ENCODE data around the gene SETD2. TPM values are rescaled to one million over a fixed set of nuclear protein-coding genes. Genes with fewer than 3 reads are reported as not detected.

SETD2 gene
- polyA plus RNA-seq, 1 of the 3 experiments (the other 2 are of a cell fraction) = 12.1 TPM

- peaks cover 17% of the 10 kb centered on the region for H3K79me2 ChIP-seq (ENCODE audit: insufficient read depth)
- WGBS (ENCODE audit: low lambda C conversion rate) = 20% methylated on average over 4 of the region's 40 CpGs
- no peaks in the 10 kb centered on the region for H3K9me3 ChIP-seq
- peak overlapping the region; percentile 97 for H3K4me2 ChIP-seq
- H2AFZ ChIP-seq (ENCODE audit: low read depth) = no peak overlapping the region
- no peaks in the 10 kb centered on the region for H3F3A ChIP-seq (replicated peaks; ENCODE audit: insufficient read depth)
- H4K20me1 ChIP-seq (ENCODE audit: insufficient read depth) = peaks cover 10% of the 10 kb centered on the region
- TF ChIP-seq FOSL2 (IDR thresholded peaks at IDR 0.05; ENCODE audit: borderline replicate concordance, low read depth) (no peak), MXI1 (IDR thresholded peaks at IDR 0.05; ENCODE audit: low read depth, low read length) (peak; percentile 51; the same call in 1 of the 2 replicates)
- peak overlapping the region; percentile 65 to 78 for H3K4me3 ChIP-seq (ENCODE audit: low read depth in 2 of 2, low read length in 1 of 2)
- CTCF ChIA-PET = interaction anchor here (0.9 to 6.8 kb wide), 10 partner anchors 19 to 400 kb away, joined by 3 to 29 read pairs (median 3); partner anchors contain the start of genes MYL3 and PTPN23
- peak overlapping the region in 1 of 2 experiments; percentile 13; a peak in 1 of 4 replicates for H3K27ac ChIP-seq (ENCODE audit: low read depth in 2 of 2, low read length in 1 of 2)
- H3K9ac ChIP-seq = peak overlapping the region; percentile 65
- peaks cover 3 to 19% of the 10 kb centered on the region in 2 experiments; a peak in 1 of 4 replicates for H3K4me1 ChIP-seq (ENCODE audit: control insufficient read depth in 1 of 2, insufficient read depth in 2 of 2, low read depth in 1 of 2, low read length in 1 of 2)
- no peak for DNase-seq
- no peaks in the 10 kb centered on the region for H3K36me3 ChIP-seq (replicated peaks in 1 of 2; ENCODE audit: control insufficient read depth in 1 of 2, insufficient read depth in 2 of 2, low read length in 1 of 2)
- H3K27me3 ChIP-seq (ENCODE audit: insufficient read depth) = no peaks in the 10 kb centered on the region
- no peaks in the 10 kb centered on the region for H3K9me2 ChIP-seq
- POLR2A ChIA-PET = interaction anchor here (0.6 to 1.6 kb wide), 6 partner anchors 10 to 151 kb away, joined by 3 to 6 read pairs (median 4); no protein-coding TSS in a partner anchor
Measured at GRCh38 chr3:46979958-46980497, 183.9 kb downstream of the SETD2 start.

GRCh38 chr3:46978985-46979944 is 184.6 kb downstream of the SETD2 start, which contains the start of gene NBEAL2:
NBEAL2 (plus strand) TSS chr3:46979666; CDS start chr3:46979862, 196 bp downstream.
- WGBS (ENCODE audit: low lambda C conversion rate) = 10% methylated on average over 12 of the region's 73 CpGs
- no peaks in the 10 kb centered on the region for H3K9me3 ChIP-seq
- H3F3A ChIP-seq (replicated peaks; ENCODE audit: insufficient read depth) = no peaks in the 10 kb centered on the region
- peaks cover 18% of the 10 kb centered on the region for H4K20me1 ChIP-seq (ENCODE audit: insufficient read depth)
- DNase-seq = peak; percentile 95
- peak within 1 kb of the TSS; percentile 42 to 66; a peak in 2 of 4 replicates for H3K27ac ChIP-seq (ENCODE audit: low read depth in 2 of 2, low read length in 1 of 2)
- H3K4me2 ChIP-seq = peak within 1 kb of the TSS; percentile 97
- ChIA-PET POLR2A (interaction anchor here (0.6 to 1.6 kb wide), 8 partner anchors 9 to 151 kb away, joined by 3 to 6 read pairs (median 3); no protein-coding TSS in a partner anchor), CTCF (interaction anchor here (1.0 to 6.8 kb wide), 10 partner anchors 20 to 401 kb away, joined by 3 to 29 read pairs (median 3); partner anchors contain the start of genes MYL3 and PTPN23)
- no peaks in the 10 kb centered on the region for H3K27me3 ChIP-seq (ENCODE audit: insufficient read depth)
- H3K36me3 ChIP-seq (replicated peaks in 1 of 2; ENCODE audit: control insufficient read depth in 1 of 2, insufficient read depth in 2 of 2, low read length in 1 of 2) = no peaks in the 10 kb centered on the region
- peak within 1 kb of the TSS; percentile 65 to 78 for H3K4me3 ChIP-seq (ENCODE audit: low read depth in 2 of 2, low read length in 1 of 2)
- H3K9me2 ChIP-seq = no peaks in the 10 kb centered on the region
- H3K79me2 ChIP-seq (ENCODE audit: insufficient read depth) = peaks cover 24% of the 10 kb centered on the region
- peak within 1 kb of the TSS; percentile 95 for H2AFZ ChIP-seq (ENCODE audit: low read depth)
- peak within 1 kb of the TSS; percentile 72 for H3K9ac ChIP-seq
- H3K4me1 ChIP-seq (ENCODE audit: control insufficient read depth in 1 of 2, insufficient read depth in 2 of 2, low read depth in 1 of 2, low read length in 1 of 2) = peaks cover 3 to 19% of the 10 kb centered on the region in 2 experiments; a peak in 1 of 4 replicates
- no peak for TF ChIP-seq FOXJ3 (CRISPR knock-in tag; IDR thresholded peaks at IDR 0.05)
- TF ChIP-seq MAX (IDR thresholded peaks at IDR 0.05; ENCODE audit: low read depth) = peak; percentile 14; the same call in 1 of the 2 replicates
- no peak for TF ChIP-seq YY1 (IDR thresholded peaks at IDR 0.05; ENCODE audit: low read depth)
- TF ChIP-seq GABPA (IDR thresholded peaks at IDR 0.05; ENCODE audit: low read depth) = no peak
- 0 out of 2 replicates have a peak, but pooled peaks have one; percentile 4 for TF ChIP-seq NRF1 (IDR thresholded peaks at IDR 0.05; ENCODE audit: low read depth, low read length)
- TF ChIP-seq FOSL2 (IDR thresholded peaks at IDR 0.05; ENCODE audit: borderline replicate concordance, low read depth) = no peak
- peak; percentile 57; the same call in 1 of the 2 replicates for TF ChIP-seq POLR2AphosphoS5 (IDR thresholded peaks at IDR 0.05; ENCODE audit: low read depth, low read length)
- TF ChIP-seq RFX5 (IDR thresholded peaks at IDR 0.05; ENCODE audit: low read length) = no peak
- TF ChIP-seq MXI1 (IDR thresholded peaks at IDR 0.05; ENCODE audit: low read depth, low read length) = peak; percentile 60
- TF ChIP-seq CTCF (IDR thresholded peaks at IDR 0.05) = no peak
- no peak for TF ChIP-seq IRF3 (IDR thresholded peaks at IDR 0.05; ENCODE audit: low read depth, low read length)
- TF ChIP-seq NFIC (IDR thresholded peaks at IDR 0.05; ENCODE audit: borderline replicate concordance) = no peak
- TF ChIP-seq SIN3A (IDR thresholded peaks at IDR 0.05; ENCODE audit: borderline replicate concordance, low read depth, low read length) = peak; percentile 37; the same call in 1 of the 2 replicates
- TF ChIP-seq ZBTB33 (IDR thresholded peaks at IDR 0.05; ENCODE audit: borderline replicate concordance, low read depth) = no peak
- TF ChIP-seq GATA2 (CRISPR knock-in tag; IDR thresholded peaks at IDR 0.05) = no peak
- TF ChIP-seq USF2 (IDR thresholded peaks at IDR 0.05; ENCODE audit: borderline replicate concordance, low read depth, low read length) = no peak
